ENCODE results near the gene POU2AF2.
A peak's percentile ranks its signal among the peaks of the same experiment; 100 is the strongest.
"Not testable (repeated sequence)": the region's sequence is repeated elsewhere in the genome, so short reads cannot be mapped to it uniquely, and the experiment has no call there.

The POU2AF2 gene

GRCh38 chr11:111259896-111260295 is 14.4 kb downstream of the POU2AF2 start:
- DNase-seq (ENCODE audit: low read depth in 2 of 2): peak in 1 of 2 experiments; percentile 4

DNA sequence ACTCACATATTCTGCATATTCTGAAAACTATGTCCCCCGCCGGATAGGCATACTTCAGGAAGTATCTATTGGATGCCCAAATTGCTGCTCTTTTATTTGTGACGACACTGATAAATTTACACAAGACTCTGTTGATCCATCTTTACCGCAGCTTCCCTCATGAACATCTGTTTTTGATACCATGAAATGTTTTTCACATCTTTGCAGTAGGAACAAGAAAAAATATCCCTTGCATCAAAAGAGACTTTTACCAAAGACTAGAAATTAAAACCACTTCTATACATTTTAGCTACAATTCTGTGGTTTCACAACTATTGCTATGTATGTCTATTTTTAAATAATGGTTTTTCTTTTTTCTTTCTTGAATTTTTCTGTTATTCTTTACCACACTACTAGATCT is 15.3 kb downstream of the POU2AF2 start:
- peak; percentile 83 to 84 for DNase-seq (ENCODE audit: low read depth in 2 of 2)

GRCh38 chr11:111264646-111265045 is 19.1 kb downstream of the POU2AF2 start:
- no peak for DNase-seq (ENCODE audit: low read depth in 2 of 2)

DNA sequence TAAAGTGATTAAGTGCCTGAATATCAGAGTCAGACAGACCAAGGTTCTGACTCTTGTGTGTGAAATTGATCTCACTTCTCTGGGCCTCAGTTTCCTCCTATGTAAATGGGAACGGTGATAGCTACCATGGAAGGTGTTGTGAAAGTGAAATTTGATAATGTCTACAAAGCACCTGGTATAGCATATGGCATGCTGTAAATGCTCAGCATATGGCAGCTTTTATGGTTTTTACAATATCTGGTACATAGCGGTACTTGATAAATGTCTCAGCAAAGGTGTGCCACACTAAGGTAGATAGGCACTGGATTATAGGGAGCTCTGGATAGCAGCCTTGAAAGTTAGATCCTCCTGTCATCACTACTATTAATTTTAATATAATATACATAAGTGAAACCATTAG is 19.9 kb downstream of the POU2AF2 start:
- no peak for DNase-seq (ENCODE audit: low read depth in 2 of 2)

DNA sequence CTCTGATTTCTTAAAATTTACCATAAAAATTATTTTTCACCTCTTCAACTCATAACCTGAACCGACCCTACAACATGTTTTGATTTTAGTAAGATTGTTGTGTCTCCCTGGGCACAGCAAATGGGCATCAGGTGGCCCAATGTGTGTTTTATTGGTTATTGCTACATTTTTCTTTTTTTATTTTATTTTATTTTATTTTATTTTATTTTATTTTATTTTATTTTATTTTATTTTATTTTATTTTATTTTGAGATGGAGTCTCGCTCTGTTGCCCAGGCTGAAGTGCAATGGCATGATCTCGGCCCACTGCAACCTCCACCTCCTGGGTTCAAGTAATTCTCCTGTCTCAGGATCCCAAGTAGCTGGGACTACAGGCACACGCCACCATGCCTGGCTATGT is 22.8 kb downstream of the POU2AF2 start:
- not testable (repeated sequence) for DNase-seq (ENCODE audit: low read depth in 2 of 2)

DNA sequence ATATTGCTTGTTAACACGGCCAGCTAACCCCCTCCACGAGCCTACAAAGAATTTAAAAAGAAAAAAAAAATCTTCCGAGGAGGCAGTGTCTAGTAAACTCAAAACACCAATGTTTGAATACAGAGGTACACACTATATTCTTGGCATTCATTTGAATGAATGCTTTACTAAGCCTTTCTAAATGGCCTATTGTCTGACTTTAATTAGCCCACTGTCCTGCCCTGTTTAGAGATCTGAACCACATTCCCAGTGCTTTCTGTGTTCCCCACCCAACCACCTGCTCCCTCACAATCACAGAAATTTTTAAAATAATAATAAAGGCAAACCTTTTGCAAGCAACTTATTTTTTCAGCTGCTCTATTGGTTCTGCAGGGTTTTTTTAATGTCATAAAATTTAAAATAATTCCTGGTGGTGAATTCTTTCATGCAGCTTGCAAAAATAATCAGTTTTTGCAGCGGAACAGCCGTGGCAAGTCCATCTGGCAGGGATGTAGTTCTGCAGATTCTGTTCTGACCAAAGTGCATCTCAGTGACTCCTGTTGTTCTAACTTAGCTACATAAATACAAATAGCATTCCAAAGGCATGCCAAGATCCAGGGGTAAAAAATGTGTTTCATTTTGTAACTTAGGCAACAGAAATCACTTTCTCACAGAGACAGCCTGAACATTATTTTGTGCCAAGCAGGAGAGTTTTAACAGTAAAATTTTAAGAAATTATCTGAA is 23.8 kb downstream of the POU2AF2 start:
- DNase-seq (ENCODE audit: low read depth in 2 of 2): no peak

GRCh38 chr11:111272420-111272819 is 26.9 kb downstream of the POU2AF2 start:
- no peak for DNase-seq (ENCODE audit: low read depth in 2 of 2)

GRCh38 chr11:111282562-111283075 is 37.1 kb downstream of the POU2AF2 start:
- DNase-seq (ENCODE audit: low read depth in 2 of 2): no peak

GRCh38 chr11:111283945-111284481 is 38.5 kb downstream of the POU2AF2 start:
- peak; percentile 18 to 27 for DNase-seq (ENCODE audit: low read depth in 2 of 2)

- peak in 1 of 2 experiments; percentile 27 for DNase-seq (ENCODE audit: low read depth in 2 of 2)
Observed at GRCh38 chr11:111285189-111286091, 39.9 kb downstream of the POU2AF2 start.

- no peak for DNase-seq (ENCODE audit: low read depth in 2 of 2)
Observed at GRCh38 chr11:111291764-111292163, 46.2 kb downstream of the POU2AF2 start.

DNA sequence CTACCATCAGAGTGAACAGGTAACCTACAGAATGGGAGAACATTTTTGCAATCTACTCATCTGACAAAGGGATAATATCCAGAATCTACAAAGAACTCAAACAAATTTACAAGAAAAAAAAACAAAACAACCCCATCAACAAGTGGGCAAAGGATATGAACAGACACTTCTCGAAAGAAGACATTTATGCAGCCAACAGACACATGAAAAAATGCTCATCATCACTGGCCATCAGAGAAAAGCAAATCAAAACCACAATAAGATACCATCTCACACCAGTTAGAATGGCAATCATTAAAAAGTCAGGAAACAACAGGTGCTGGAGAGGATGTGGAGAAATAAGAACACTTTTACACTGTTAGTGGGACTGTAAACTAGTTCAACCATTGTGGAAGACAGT is 46.9 kb downstream of the POU2AF2 start:
- DNase-seq (ENCODE audit: low read depth in 2 of 2): not testable (repeated sequence)

GRCh38 chr11:111296196-111296595 is 50.7 kb downstream of the POU2AF2 start:
- DNase-seq (ENCODE audit: low read depth in 2 of 2): no peak

DNA sequence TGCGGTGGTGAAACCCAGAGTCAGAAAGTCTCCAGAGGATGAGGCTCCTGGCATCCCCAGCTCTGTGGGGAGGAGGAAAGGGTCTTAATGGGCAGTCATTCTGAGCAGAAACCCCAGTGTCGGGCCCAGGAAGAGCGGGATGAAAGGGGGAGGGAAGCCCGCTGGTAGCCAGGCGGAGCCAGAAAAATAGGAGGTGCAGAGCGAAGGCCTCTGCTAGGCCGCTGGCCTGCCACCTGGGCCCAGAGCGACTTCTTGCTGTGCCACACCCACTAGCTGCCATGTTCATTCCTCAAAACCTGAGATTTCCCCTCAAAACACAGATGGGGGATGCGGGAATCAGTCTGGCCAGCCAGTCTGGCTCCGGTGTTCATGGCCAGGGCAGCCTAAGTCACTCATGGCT is 52.2 kb downstream of the POU2AF2 start:
- DNase-seq (ENCODE audit: low read depth in 2 of 2): no peak

DNA sequence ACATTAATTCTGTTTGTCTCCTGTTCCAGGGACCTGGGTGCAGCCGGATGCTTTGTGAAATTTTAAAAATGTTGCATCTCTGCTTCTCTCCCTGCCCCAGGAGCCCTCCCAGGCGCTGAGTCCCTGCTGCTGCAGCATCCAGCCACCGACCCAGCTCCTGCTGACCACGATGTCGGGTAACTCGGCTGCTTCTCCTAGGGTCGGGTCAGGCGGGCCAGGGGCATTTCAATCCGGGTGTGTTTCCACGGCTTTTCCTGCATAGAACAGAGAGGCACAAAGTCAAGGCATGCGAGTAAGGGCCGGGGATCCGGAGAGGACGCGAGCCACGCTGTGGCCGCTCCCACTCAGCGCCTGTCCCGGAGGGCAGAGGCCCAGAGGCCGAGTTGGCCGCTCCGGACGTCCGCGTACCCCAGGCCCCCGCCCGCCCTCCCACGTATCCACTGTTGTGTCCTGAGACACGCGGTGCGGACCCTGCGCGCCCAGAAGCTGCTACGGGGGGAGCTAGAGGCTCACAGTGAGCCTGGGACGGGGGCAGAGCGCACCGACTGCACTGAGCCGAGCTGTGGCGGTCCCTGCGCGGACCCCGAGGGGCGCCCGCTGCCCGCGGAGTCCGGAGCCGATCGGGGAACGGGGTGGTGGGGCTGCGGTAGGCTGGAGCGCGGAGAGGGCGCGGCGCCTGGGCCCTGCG is 53.0 kb downstream of the POU2AF2 start, which contains the start of gene POU2AF3:
Gene POU2AF3, plus strand, starts transcription at position 134 of the 688 bp plus-strand sequence. Its CDS starts 36 bp downstream, at position 170.
- DNase-seq (ENCODE audit: low read depth in 2 of 2): no peak

- DNase-seq (ENCODE audit: low read depth in 2 of 2): no peak
Observed at GRCh38 chr11:111299101-111300026, 53.8 kb downstream of the POU2AF2 start.

DNA sequence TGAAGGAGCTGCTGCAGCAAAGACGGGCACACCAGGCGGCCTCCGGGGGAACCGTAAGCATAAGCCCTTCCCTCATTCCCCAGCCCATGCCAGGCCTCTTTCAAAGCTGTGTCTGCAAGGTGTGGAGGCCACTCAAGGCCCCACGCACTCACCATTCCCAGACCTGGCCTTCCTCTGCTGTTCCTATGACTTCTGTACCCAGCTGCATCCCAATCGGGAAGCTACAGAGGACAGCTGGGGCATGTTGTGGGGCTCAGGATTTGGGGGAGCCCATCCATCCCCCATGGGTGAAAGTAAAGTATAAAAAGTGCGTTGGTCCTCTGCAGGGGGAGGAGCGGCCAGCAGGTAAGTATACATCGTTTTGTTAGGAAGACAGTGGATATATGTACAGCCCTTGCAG is 55.0 kb downstream of the POU2AF2 start:
- no peak for DNase-seq (ENCODE audit: low read depth in 2 of 2)

DNA sequence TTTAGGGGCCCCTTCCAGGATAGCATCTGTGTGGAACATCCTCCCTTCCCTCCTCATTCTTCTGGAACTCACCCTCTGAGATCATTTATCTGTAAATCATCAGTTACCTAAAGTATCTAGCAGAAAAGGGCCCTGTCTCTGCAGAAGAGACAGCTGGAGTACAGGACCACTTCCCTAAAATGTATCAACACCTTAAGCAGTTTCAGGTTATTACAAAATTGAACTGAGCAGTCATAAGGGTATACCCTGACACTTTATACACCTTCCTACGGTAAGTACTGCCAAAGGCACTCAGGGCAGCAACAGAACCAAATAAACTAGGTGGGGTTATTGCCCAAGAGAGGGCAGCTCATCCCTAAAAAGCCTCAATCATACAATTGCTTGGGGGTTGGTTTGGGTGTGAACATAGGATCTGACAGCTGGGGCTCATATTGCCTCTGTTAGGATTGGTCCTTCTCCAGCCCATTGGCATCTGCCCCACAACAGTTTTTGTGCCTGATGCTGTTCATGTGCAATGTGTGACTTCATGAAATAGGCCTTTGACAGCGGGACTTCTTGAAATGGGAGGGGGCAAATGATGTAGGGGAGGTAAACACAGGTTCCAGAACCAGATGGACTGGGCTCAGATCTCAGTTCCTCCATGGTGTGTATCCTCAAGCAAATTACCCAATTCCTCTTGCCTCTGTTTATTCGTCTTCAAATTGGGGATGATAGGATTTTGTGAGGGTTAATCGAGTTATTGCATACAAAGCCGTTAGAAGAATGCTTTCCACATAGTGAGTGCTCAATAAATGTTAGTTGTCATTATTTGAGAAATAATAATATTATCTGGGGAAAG is 55.7 kb downstream of the POU2AF2 start:
- DNase-seq (ENCODE audit: low read depth in 2 of 2): no peak

DNA sequence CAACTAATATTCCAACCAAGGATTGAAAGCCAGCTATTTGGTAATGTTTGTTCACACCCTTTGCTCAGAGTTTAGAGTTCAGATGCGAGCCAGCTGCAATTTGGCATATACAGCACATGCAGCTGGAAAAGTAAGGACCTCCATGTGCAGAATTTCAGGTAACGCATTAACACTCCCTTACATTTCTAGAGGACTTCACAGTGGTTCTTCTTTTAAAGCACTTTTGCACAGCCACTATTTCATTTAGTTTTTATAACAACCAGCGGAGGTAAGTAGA is 56.3 kb downstream of the POU2AF2 start:
- no peak for DNase-seq (ENCODE audit: low read depth in 2 of 2)

DNA sequence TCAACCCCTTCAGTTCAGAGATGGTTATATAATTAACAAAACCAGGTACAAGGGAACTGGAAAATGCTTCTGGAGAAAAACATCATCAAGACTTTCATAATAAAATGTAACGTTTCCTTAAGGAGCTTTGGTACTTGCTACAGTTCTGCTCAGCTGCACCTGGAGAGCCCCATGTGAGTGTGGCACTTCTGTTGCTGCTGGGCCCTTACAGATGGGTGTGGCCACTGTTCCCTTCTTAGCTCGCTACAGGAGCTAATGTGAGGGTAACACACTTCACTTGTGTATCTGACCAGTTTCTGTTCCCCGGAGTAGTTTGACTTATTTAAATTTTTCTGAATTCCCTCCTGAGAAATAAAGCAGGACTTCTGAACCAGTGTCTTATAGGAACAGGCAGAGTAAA is 56.8 kb downstream of the POU2AF2 start:
- no peak for DNase-seq (ENCODE audit: low read depth in 2 of 2)
